Umbilical cord (tissue), 2 donors: ENCODE measurements around the gene ARMH3. TPM values are rescaled to one million over a fixed set of nuclear protein-coding genes. Genes with fewer than 3 reads are reported as not detected.

Experiments
- DNase-seq: peaks from one replicate; pipeline ENCODE4 v3.0.0-alpha.2; 2015; ENCODE audit warnings: low spot score
- total RNA-seq: library from RNA; depleted of rRNA; stranded (reverse); fragments of >200 nt; gene quantifications from one replicate; pipeline ENCODE4 v1.2.3, GENCODE V29; 2014; ENCODE audit warnings: low replicate concordance; ENCODE audit not compliant: insufficient read depth

ARMH3 gene
- total RNA-seq, 1 donor from 2014 or later = 9.1 TPM

DNA sequence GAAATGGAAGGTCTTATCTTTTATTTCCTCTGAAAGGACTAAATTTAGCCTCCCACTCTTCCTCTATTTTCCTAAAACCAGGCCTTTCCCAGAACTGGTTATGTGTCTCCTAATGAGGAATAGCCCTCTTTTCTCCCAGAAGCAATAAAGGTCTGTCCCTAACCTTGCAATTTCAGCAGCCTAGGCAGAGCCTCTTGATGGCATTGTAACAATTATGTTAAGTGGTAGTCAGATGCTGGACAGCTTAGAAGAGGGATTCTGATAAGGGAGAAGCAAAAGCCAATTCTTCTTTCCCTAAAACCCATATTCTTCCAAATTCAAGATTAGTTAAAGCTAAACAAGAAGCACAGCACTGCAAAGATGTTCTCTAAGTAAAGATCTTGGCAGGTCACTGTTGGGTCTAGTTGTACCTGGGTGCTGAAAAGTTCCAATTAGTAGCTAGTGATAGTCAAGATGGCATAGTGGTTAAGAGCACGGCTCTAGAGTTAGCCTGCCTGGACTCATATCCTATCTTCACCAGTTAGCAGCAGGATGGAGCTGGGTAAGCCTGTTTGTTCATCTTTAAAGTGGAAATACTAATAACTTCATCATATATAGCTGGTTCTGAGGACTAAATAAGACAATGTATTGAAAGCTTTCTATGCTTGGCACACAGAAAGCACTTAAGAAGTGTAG lies 198.0 kb downstream of the ARMH3 start:
- no peak for DNase-seq

DNA sequence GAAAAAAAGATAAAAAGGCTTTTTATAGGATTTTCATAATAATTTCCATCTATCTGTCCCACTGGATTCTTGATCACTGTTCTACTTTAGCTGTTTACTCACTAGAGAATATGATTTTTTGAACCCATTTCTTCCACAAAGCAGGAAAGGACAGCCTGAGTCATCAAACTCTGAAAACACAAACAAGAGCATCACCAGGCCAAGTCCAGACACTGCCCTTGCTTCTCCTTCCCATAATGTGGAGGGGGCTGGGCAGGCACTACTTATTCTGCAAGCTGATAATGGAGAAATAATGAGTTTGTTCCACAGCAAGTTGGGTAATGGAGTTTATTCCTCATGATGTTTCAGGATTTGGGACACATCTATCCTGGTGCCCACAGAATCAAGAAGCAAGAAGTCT lies 199.3 kb downstream of the ARMH3 start:
- DNase-seq = no peak

- DNase-seq = no peak
Measured at GRCh38 chr10:101851411-101852116, 204.4 kb downstream of the ARMH3 start.

DNA sequence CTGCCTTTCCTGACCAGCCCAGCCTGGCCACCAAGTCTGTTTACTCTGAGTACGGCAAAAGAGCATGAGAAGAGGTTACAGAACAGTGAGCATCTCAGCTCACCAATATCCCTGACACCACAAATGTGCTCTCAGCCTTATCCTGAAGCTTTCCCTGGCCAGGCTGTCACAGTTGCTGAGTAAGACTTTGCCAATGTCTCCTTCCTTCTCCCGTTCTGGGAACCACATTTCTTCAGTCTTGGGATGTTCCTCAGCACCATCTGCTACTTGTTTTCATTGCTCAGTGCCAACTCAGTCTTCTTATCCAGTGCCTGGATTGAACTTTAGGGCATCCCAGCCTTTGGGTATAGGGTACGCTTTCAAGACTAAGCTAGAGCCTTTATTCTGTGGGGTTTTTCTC lies 205.2 kb downstream of the ARMH3 start:
- DNase-seq = no peak

GRCh38 chr10:101848894-101849351 lies 207.1 kb downstream of the ARMH3 start:
- DNase-seq = no peak

GRCh38 chr10:101848408-101848807 lies 207.6 kb downstream of the ARMH3 start:
- DNase-seq = peak; percentile 41

- no peak for DNase-seq
Measured at GRCh38 chr10:101845893-101846292, 210.1 kb downstream of the ARMH3 start.

GRCh38 chr10:101843032-101844021 lies 212.6 kb downstream of the ARMH3 start, which contains the start of gene KCNIP2:
Gene KCNIP2, minus strand, starts transcription at chr10:101843800. Its CDS starts 232 bp downstream, at chr10:101843568.
- DNase-seq = no peak

GRCh38 chr10:101841826-101842225 lies 214.1 kb downstream of the ARMH3 start:
- DNase-seq = no peak

DNA sequence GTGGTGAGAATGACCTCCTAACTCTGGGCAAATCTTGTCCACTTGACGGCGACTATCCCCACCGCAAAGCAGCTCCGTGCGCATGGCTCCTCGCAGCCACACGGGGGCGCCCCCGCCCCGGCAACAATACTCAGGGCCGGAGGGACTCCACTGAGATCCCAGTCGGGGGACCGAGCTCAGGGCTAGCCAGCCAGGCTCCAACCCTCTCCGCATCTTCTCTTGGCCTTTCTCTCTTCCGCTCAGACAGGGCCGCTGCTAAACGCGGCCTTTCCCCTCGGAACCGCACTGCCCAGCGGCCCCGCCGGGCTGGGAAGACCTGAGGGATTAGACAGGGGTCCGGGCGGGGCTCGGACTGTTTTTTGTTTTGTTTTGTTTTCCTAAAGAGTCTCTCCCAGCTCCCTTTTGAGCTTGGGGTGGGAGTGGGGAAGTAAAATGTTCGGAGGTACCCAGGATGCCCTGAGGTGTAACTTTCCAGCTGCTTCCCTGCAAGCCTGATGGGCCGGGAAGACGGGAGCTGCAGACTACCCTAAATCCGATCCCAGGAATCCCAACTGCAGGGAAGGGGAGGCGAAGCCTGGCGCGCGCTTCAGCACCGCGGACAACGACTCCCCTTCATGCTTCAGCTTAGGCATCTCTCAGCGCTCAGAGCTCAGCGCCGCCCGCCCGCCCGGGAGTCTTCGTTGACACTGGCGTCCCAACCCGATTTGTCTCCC lies 215.1 kb downstream of the ARMH3 start:
- peak; percentile 84 for DNase-seq

- DNase-seq = no peak
Measured at GRCh38 chr10:101840102-101840684, 215.8 kb downstream of the ARMH3 start.

- DNase-seq = no peak
Measured at GRCh38 chr10:101839416-101840063, 216.4 kb downstream of the ARMH3 start.

DNA sequence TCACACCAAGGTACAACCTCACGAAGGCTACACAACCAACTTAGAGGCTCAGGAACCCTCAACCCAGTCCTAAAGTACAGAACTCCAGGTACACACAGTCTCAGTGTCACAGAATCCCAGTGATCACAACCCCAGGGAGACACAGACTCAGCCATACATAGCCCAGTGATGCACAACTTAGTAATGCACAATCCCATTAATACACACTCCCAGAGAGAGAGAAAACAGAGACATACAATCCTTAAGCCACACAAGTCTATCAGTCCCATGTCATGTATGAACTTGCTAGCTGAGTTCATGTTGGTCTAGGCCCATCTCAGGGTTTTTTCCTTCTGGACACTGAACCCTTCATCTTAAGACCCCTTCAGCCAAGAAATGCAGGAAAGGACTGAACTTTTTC lies 217.0 kb downstream of the ARMH3 start:
- no peak for DNase-seq

DNA sequence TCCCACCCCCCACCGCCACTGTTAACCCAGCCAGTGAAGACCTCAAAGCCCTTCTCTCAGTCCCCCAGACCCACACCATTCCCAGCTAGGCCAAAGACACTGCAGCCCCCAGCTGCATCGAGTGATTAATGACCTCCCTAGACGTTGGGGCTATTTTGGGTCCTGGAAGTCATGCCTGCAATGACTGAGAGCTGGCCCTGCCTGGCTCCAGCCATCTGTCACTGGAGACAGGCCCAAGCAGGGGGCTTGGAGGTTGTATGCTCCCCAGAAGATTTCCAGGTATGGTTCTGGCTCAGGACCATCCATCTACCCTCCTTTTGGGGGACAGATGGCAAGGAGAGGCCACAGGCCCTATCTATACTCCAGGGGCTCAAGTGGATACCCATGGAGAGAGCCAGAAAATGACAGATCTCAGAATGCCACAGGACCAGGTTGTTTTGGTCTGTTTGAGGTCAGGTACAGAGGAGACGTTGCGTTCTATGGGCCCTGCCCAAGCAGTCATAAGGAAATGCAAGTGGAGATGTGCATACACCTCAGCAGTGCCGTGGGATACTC lies 217.5 kb downstream of the ARMH3 start:
- DNase-seq = no peak

GRCh38 chr10:101837748-101838147 lies 218.2 kb downstream of the ARMH3 start:
- DNase-seq = no peak

DNA sequence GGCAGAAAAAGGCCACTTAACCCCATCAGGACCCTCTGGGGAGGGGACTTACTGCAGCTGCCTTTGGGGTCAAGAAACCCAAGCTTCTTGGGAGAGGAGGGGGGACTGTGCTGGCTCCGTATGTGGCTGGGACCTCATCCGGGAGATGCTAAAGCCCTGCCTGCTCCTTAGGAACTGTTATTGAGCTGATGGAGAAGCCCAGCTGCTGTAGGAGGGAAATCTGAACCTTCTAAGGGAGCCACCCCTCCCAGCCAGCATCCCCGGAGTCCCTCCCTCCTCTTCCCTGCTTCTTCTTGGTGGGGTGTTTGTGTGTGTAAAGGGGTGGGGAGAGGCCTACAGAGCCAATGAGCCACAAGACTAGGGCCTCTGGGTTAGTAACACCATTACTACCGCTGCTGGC lies 220.6 kb downstream of the ARMH3 start:
- DNase-seq = no peak

DNA sequence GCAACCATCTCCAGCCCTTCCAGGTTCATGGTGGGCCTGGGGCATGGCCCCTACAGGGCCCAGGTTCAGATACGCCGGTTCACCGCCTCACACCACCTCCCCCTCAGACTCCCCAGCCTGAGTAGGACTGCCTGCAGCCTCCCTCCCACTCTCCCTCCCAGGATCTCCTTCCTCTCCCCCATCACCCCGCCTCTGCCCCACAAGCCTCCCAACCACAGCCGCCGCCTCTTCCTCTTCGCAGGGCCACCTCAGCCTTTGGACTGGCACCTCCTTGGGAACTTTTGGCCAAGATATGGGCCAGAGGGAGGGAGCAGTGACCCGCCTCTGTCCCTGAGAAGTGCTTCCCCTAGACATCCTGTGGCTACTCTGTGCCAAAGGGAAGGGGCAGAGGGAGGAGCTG lies 221.6 kb downstream of the ARMH3 start:
- DNase-seq = no peak

DNA sequence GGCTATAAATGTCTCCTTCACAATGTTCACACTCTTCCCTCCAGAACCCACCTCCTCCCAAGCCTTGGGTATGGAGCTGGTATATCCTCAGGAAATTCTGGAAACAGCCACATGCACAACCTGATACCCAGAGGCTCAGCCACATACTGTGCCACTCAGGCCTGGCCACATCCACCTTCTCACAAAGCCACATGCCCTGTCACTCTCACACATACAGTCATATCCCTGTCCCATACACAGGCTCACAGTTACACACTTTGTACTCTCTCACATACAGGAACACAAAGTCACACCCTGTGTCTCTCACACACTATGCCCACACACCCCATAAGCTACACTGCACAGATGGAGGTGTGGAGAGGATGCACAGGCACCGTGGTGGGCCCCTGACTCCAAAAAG lies 222.5 kb downstream of the ARMH3 start:
- DNase-seq = no peak

DNA sequence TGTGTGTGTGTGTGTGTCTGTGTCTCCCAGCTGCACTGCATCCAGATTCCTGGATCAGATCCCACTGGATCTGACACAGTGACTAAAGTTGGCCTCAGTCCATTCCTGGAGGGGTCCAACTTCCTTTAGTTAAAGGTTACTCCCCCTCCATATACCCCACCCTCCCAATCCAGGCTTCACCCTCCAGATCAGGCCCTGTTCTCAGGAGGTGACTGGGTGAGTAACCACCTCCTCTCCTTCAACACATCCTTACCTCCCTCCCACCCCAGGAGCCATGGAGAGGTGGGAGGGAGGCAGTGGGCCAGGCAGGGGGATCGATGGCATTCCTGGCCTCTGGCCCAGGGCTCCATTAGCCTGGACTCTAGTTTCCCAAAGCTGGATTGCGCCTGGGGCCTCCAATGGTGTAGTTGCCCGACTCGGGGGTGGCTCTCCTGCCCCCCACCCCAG lies 223.6 kb downstream of the ARMH3 start:
- no peak for DNase-seq
